Measurements from ENCODE around the gene NFYB. TPM values are rescaled to one million over a fixed set of nuclear protein-coding genes. Genes with fewer than 3 reads are reported as not detected.
A peak's percentile ranks its signal among the peaks of the same experiment; 100 is the strongest.

The NFYB gene
- total and polyA plus RNA-seq, 2 donors from 2014 or later = 24.6 to 31.1 TPM

GRCh38 chr12:104137001-104137901 lies 759 bp downstream of the NFYB start:
- Histone ChIP-seq H3K9ac (ENCODE audit: low read length in 3 of 3) (peak overlapping the region; percentile 58 to 94 (median 86)), H3K27me3 (ENCODE audit: control insufficient read depth, insufficient read depth, low read length) (no peaks in the 10 kb centered on the region), H3K4me1 (ENCODE audit: control insufficient read depth in 2 of 3, insufficient read depth in 2 of 3, low read depth in 1 of 3, low read length in 3 of 3) (peaks cover 3 to 10% (median 7%) of the 10 kb centered on the region in 3 donors), H3K36me3 (ENCODE audit: control insufficient read depth in 2 of 3, insufficient read depth in 3 of 3, low read length in 3 of 3) (peaks cover 0 to 4% (median 2%) of the 10 kb centered on the region in 3 donors), H3K9me3 (ENCODE audit: control insufficient read depth in 2 of 3, insufficient read depth in 1 of 3, low read length in 3 of 3) (no peaks in the 10 kb centered on the region), H3K27ac (ENCODE audit: low read depth in 2 of 2, low read length in 2 of 2) (peak overlapping the region; percentile 82 to 83), H3K4me3 (ENCODE audit: low read length in 3 of 3) (peak overlapping the region; percentile 68 to 88 (median 77))
- intact Hi-C loops (cut with DNase I) = no loop called here
- no peak for FAIRE-seq
- peak; percentile 63 to 84 (median 74) for DNase-seq
- no peak for TF ChIP-seq CTCF (IDR thresholded peaks at IDR 0.05; ENCODE audit: borderline replicate concordance, extremely low read depth, insufficient read depth)

GRCh38 chr12:104136577-104136976 lies 1.4 kb downstream of the NFYB start:
- FAIRE-seq = no peak
- Histone ChIP-seq H3K4me3 (ENCODE audit: low read length in 3 of 3) (peak overlapping the region; percentile 68 to 88 (median 77)), H3K27ac (ENCODE audit: low read depth in 2 of 2, low read length in 2 of 2) (peak overlapping the region in 1 of 2 donors; percentile 83), H3K9ac (ENCODE audit: low read length in 3 of 3) (peak overlapping the region; percentile 58 to 94 (median 86)), H3K9me3 (ENCODE audit: control insufficient read depth in 2 of 3, insufficient read depth in 1 of 3, low read length in 3 of 3) (no peaks in the 10 kb centered on the region), H3K27me3 (ENCODE audit: control insufficient read depth, insufficient read depth, low read length) (no peaks in the 10 kb centered on the region), H3K4me1 (ENCODE audit: control insufficient read depth in 2 of 3, insufficient read depth in 2 of 3, low read depth in 1 of 3, low read length in 3 of 3) (peaks cover 3 to 10% (median 7%) of the 10 kb centered on the region in 3 donors), H3K36me3 (ENCODE audit: control insufficient read depth in 2 of 3, insufficient read depth in 3 of 3, low read length in 3 of 3) (peaks cover 0 to 8% (median 7%) of the 10 kb centered on the region in 3 donors)
- no peak for TF ChIP-seq CTCF (IDR thresholded peaks at IDR 0.05; ENCODE audit: borderline replicate concordance, extremely low read depth, insufficient read depth)
- peak in 1 of 5 donors; percentile 48 for DNase-seq
- intact Hi-C loops (cut with DNase I) = no loop called here

- H3K36me3 ChIP-seq (ENCODE audit: control insufficient read depth in 2 of 3, insufficient read depth in 3 of 3, low read length in 3 of 3) = peaks cover 0 to 19% (median 7%) of the 10 kb centered on the region in 3 donors
- intact Hi-C loops (cut with DNase I) = no loop called here
- peaks cover 3 to 10% (median 7%) of the 10 kb centered on the region in 3 donors for H3K4me1 ChIP-seq (ENCODE audit: control insufficient read depth in 2 of 3, insufficient read depth in 2 of 3, low read depth in 1 of 3, low read length in 3 of 3)
- H3K27me3 ChIP-seq (ENCODE audit: control insufficient read depth, insufficient read depth, low read length) = no peaks in the 10 kb centered on the region
- H3K9me3 ChIP-seq (ENCODE audit: control insufficient read depth in 2 of 3, insufficient read depth in 1 of 3, low read length in 3 of 3) = no peaks in the 10 kb centered on the region
- FAIRE-seq = no peak
- no peak for TF ChIP-seq CTCF (IDR thresholded peaks at IDR 0.05; ENCODE audit: borderline replicate concordance, extremely low read depth, insufficient read depth)
- H3K4me3 ChIP-seq (ENCODE audit: low read length in 3 of 3) = no peak overlapping the region
- no peak overlapping the region for H3K27ac ChIP-seq (ENCODE audit: low read depth in 2 of 2, low read length in 2 of 2)
- DNase-seq = no peak
- no peak overlapping the region for H3K9ac ChIP-seq (ENCODE audit: low read length in 3 of 3)
These were observed 3.1 kb downstream of the NFYB start for GRCh38 chr12:104134882-104135281.
